Measurements from ENCODE around the gene MKS1. TPM values are rescaled to one million over a fixed set of nuclear protein-coding genes. Genes with fewer than 3 reads are reported as not detected.

MKS1 gene
- total and polyA plus RNA-seq, 2 donors (not counting 3 experiments of a cell fraction or from before 2014, with no cell fraction given): 12.2 to 13.2 TPM

GRCh38 chr17:58236394-58236793, 17.3 kb upstream of the MKS1 start:
- intact Hi-C loops (cut with micrococcal nuclease) (no loop called here), dilution Hi-C loops (cut with MboI; ENCODE audit: extremely low pct_ligation_motif_present, low sequenced_read_pairs) (no loop called here)
- no TSS peak for BruUV-seq (replicated peaks)
- H3K27me3 ChIP-seq (ENCODE audit: control insufficient read depth in 2 of 2, insufficient read depth in 2 of 2, low read length in 2 of 2): peaks cover 10 to 21% of the 10 kb centered on the region in 2 experiments
- ChIA-PET CTCF (interaction anchor here (0.7 to 4.4 kb wide), 6 partner anchors 10 to 489 kb away, joined by 3 to 30 read pairs (median 3); no protein-coding TSS in a partner anchor), POLR2A (no interaction called here)
- no peak overlapping the region for H3K4me2 ChIP-seq (ENCODE audit: insufficient read depth, low read length)
- no peaks in the 10 kb centered on the region for H3K9me3 ChIP-seq (replicated peaks; ENCODE audit: control insufficient read depth, insufficient read depth, low read length)
- H3K79me2 ChIP-seq (ENCODE audit: control insufficient read depth, insufficient read depth, low read length): no peaks in the 10 kb centered on the region
- no peak overlapping the region for H3K4me3 ChIP-seq (replicated peaks in 1 of 3; ENCODE audit: insufficient read depth in 1 of 3, low read depth in 1 of 3, low read length in 3 of 3)
- no peaks in the 10 kb centered on the region for H3K36me3 ChIP-seq (ENCODE audit: control insufficient read depth in 2 of 2, extremely low read depth in 1 of 2, insufficient read depth in 2 of 2, low read length in 2 of 2)
- no peaks in the 10 kb centered on the region for H3K9me1 ChIP-seq (replicated peaks; ENCODE audit: control insufficient read depth, extremely low read depth, insufficient read depth, low read length)
- no peaks in the 10 kb centered on the region for H3K4me1 ChIP-seq (ENCODE audit: control insufficient read depth, extremely low read depth, insufficient read depth, low read length)
- DNase-seq (ENCODE audit: low read depth, low spot score) (no peak), FAIRE-seq (no peak)
- H2AFZ ChIP-seq (ENCODE audit: low read depth, low read length): no peak overlapping the region
- H3K27ac ChIP-seq (ENCODE audit: insufficient read depth, low read depth, low read length): no peak overlapping the region
- TF ChIP-seq MAX (IDR thresholded peaks at IDR 0.05; ENCODE audit: insufficient read depth, insufficient read length) (no peak), FOS (IDR thresholded peaks at IDR 0.05; ENCODE audit: borderline replicate concordance, insufficient read depth, low read length) (no peak), GATA2 (IDR thresholded peaks at IDR 0.05; ENCODE audit: insufficient read depth, insufficient read length, low read depth, low read length) (no peak), POLR2AphosphoS5 (IDR thresholded peaks at IDR 0.05; ENCODE audit: insufficient read depth, low read depth, low read length) (no peak)
- TF ChIP-seq, protein P1, sequence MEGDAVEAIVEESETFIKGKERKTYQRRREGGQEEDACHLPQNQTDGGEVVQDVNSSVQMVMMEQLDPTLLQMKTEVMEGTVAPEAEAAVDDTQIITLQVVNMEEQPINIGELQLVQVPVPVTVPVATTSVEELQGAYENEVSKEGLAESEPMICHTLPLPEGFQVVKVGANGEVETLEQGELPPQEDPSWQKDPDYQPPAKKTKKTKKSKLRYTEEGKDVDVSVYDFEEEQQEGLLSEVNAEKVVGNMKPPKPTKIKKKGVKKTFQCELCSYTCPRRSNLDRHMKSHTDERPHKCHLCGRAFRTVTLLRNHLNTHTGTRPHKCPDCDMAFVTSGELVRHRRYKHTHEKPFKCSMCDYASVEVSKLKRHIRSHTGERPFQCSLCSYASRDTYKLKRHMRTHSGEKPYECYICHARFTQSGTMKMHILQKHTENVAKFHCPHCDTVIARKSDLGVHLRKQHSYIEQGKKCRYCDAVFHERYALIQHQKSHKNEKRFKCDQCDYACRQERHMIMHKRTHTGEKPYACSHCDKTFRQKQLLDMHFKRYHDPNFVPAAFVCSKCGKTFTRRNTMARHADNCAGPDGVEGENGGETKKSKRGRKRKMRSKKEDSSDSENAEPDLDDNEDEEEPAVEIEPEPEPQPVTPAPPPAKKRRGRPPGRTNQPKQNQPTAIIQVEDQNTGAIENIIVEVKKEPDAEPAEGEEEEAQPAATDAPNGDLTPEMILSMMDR (IDR thresholded peaks at IDR 0.05; ENCODE audit: extremely low read depth in 1 of 2, insufficient read depth in 1 of 2, low read depth in 1 of 2, low read length in 2 of 2): no peak
- no peak overlapping the region for H3K9ac ChIP-seq (replicated peaks; ENCODE audit: extremely low read depth, insufficient read depth, low read length)
- H4K20me1 ChIP-seq (replicated peaks; ENCODE audit: control insufficient read depth, extremely low read depth, insufficient read depth, low read length): no peaks in the 10 kb centered on the region
